CD4-positive, alpha-beta T cell treated with Interleukin-15 for 1 hour (primary cell): ENCODE data around the gene NEGR1.

Source experiments
- DNase-seq: peaks from one replicate; pipeline ENCODE4 v3.0.0-alpha.2; 2020

The NEGR1 gene

DNA sequence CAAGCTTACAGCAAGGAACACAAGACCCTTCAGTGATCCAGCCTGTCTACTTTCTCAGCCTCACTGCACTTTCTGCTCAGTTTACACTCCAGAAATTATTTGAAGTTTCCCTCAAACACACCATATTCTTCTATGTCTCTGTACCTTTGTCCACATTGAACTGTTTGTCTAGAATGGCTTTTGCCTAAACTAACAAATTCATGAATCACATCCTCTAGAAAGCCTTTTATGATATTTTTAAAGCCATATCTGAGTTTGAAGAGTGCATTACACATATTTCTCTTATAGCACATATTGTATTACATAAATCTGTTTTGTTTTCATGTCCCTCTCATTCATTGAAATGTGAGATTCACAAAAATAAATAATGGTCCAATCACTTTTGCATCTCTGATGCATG lies 755.5 kb downstream of the NEGR1 start:
- DNase-seq, result no peak

DNA sequence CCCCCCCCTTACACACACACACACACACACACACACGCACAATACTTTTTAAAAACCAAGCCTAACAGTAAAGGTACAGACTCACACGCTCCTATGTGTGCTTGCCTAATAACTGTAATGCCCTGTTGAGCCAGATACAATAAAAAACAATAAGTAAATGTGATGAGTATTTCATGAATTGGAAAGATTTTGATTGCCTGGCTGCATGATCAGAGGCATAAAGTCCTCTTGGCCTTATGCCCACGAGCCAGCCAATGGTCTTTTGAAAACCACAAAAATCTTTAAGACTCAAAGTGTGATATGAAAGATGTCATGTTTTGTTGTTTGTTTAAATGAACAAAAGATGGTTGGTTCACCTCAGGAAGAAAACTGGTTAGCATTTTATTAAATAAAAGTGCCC lies 759.6 kb downstream of the NEGR1 start:
- no peak for DNase-seq

DNA sequence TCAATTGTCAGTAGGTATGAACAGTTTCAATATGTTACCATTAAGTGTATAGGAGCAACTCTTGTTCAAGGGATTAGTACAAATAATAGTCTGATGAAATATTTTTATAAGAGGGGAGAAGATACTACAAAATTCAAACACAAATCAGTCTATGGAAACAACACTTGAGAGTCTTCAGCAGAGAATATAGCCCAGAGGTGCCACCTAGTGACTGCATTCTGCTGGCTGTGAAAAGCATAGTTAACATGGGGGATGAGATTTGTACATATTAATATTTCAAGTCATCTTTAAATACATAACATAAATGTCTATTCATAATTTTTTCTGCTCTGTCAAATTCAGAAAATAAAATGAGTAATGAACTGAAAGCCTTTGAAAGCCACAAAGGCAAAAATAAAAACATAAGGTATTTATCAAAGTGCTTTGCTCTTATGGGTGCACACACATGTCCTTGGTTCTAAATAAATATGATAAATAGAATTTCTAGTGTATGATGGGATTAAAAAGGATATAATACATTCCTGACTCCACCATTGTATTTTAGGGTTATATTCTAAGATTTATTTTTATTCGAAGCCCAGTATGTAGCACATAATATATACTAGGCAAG lies 760.6 kb downstream of the NEGR1 start:
- no peak for DNase-seq

DNA sequence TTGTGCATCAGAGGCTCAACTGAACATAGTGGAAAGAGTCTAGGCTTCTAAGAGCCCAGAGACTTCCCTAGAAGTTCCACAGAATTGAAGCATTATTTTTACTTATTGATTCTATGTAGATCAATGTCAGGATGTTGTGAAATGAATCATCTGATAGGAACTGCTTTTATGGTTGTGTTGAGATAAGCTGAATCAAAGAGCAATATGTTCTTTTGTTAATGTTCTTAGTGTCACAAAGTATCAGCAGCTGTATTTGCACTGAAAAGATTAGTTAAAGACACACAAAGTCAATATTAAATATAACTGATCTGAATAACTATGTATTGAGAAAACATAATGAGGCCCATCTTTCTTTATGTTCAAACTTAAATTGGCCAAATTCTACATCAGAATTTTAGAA lies 770.8 kb downstream of the NEGR1 start:
- DNase-seq, result no peak

DNA sequence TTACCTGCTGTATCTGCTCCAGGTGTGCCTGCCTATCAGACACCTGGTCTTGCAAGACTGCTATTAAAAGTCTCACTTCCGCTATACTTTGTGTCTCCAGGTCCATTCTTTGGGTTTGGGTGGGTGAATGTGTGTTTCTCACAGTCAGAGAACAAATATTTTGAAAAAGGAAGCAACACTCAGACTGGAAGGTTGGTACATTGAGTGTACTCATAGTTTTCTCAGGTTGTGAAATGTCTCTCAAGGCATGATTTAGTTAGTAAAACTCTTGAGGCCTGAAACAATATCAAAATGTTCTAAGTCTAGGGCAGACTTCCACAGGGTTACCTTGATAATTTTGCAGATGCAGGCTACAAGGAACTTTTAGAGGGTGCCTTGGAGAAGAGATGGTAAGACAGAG lies 771.6 kb downstream of the NEGR1 start:
- DNase-seq, result no peak

DNA sequence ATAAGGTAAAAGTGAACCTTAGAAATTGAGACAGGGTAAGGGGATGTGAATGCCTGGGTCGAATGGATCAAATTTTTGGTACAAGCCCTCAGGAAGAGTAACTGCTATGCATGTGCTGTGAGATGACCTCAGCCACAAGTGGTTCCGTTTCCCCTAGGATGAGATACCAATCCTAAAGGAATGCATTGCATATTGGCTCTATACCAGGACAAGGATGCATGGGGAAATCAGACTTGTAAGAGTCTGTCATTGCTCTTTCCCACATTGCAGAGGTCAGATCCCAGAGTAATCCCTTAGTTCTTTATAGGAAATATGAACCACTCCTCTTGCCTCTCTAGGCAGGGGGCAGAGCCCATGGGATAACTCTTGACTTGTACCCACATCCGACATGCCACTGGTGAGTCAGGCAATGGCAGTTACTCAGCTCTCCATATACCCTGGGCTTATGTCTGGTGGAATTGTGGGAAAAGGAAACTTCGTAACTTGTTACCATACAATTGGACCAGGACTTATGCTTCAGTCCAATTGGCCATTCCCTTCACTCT lies 773.2 kb downstream of the NEGR1 start:
- no peak for DNase-seq

DNA sequence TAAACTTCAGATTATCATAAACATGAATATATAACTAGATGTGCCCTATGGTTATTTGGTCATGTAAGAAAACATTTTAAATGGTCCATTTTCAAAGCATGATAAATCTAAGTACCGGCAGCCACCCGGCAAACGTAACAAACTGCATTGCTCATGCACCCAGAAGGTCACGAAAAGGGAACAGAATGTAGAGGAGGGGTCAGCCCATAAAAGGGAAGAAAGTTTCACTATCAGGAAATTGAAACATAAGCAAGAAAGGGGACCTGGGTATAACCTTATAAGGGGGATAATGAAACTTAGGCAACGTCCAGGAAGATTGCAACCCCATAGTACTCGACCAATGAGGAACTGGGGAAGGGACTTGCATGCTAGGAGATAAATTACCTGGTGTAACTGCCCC lies 780.3 kb downstream of the NEGR1 start:
- no peak for DNase-seq

DNA sequence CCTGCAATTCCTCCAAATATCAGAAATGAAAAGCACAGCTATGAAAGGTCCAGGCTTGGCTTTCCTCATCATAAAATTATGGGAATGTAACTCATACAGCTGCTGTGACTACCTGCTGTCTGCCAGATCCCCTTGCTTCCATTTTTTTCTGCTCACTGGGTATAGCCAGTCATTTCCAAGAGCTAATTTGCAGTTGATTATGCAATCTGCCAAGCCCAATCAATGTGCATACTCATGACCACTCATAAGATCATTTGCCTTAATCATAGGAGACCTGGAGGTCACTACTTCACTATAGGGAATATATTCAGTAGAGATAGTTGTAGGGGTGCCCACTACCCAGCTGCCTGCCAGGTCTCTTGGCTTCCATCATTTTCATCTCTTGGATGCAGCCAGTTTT lies 783.8 kb downstream of the NEGR1 start:
- no peak for DNase-seq

DNA sequence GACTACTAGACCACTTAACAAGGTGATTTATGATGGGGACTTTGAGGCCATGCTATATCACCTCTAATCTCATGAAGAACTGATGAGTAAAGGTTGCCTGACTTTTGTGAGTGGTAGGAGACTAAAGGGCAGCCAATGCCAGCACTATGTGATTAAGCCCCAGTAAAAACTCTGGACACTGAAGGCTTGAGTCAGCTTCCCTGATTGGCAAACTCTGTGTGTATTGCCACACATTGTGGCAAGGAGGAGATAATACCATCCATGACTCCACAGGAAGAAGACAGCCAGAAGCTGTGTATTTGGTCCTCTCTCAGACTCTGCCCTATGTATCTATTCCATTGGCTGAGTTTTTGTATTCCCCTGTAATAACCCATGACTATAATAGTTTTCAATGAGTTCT lies 788.2 kb downstream of the NEGR1 start:
- no peak for DNase-seq

DNA sequence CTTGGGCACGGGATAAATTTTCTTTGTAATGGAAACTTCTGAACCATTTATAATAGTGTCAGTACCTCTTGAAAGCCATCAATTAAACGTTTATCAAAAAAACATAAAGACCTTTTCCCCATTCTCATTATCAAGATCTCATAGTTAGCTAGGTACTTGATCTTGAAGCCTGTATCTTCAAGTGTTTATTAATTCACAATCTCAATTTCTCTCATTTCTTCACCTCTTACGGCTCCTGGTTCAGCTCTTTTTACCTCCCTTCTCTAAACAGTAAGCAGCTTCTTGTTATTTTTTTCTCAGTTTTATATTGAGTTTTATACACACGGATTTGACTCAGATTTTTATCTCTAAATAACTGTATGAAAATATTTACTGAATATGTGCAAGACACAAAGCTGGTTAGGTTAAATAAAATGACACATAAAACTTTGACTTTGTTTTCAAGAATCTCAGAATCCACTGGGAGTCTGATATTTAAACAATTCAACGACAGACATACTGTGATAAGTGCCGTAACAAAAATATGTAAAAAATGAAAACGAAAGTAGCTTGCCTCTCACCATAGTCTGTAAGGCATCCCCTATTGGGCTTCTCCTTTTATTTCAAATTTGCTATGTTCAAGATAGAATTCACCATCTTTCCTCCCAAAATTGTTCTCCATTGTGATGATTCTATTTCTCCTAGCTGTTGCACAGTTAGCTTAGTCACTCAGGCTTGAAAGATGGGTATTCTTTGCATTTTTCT lies 789.9 kb downstream of the NEGR1 start:
- no peak for DNase-seq

DNA sequence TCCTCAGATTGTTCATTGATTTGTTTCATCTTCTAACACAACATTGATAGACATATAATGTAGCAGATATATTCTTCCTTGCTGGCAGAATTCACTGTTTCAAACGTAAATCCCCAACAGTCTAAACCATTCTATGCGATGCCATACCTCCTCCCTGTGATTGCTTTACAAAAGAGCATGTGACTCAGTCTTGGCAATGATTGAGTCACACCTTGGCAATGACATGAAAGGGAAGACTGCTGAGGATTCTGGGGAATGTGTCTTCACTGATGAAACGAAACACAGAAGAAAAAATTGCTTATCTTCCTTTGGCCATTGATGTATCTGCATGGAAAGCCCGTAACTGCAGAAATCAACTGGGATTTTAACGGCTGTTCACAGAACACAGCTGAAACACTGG lies 791.9 kb downstream of the NEGR1 start:
- DNase-seq, result no peak

DNA sequence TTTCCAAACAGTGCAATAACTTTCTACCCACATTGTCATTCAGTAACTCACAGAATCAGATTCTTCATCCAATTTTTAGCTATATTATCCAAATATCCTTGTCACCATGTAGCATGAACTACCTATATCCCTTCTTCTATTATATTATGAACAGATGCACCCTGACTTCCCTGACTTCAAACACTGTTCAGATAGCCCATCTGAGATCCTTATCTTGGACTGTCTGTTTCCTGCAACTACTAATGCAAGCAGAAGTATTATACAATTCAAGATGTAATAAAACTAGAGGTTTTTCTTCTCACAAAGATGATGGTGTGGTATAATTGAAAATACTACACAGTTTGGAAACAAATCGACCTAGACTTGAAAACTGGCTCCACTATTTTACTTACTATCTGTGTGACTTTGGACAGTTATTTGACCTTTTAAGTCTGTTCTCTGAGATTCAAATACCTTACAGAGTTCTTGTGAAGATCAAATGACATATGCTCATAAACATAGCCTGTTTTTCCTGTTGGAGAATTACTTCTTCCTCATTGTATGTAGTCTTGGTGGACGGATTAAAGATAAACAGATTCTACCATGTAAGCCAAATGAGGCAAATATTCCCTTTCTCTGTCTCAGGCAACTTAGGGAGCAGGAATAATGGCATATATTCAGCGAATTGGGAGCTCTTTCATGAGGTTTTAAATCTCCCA lies 793.6 kb downstream of the NEGR1 start:
- no peak for DNase-seq

DNA sequence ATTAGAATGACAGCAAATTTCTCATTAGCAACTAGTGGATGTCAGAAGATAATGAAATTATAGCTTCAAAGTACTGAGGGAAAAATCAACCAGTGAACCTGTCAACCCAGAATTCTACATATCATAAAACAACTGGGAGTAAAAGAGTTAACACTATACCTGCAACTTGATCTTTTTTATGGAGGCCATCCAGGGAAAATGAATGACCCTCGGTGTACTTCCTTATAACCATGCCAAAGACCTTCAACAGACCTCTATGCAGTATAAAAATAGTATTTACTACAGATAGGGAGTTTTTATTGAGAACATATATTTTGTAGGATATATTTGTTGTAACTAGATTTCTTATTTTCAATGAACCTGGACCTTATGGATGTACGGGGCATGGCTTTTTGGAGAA lies 809.0 kb downstream of the NEGR1 start:
- DNase-seq, result no peak

DNA sequence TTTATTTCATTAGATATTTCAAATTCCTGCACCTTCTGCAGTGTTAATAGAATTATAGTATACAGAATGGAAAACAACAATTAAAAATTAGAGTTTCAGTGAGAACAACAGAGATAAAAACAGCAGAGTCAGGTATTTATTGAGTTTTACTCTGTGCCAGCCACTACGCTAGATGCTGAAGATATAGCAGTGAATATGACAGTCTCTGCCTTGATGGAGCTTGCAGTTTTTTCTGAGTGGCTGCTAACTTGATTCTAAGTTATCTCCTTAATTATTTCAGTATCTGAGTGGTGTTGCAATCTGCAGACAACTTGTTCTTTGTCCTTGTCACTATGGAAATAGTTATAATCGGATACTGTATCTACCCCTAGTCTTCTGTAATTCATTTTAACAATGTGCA lies 817.2 kb downstream of the NEGR1 start:
- no peak for DNase-seq

DNA sequence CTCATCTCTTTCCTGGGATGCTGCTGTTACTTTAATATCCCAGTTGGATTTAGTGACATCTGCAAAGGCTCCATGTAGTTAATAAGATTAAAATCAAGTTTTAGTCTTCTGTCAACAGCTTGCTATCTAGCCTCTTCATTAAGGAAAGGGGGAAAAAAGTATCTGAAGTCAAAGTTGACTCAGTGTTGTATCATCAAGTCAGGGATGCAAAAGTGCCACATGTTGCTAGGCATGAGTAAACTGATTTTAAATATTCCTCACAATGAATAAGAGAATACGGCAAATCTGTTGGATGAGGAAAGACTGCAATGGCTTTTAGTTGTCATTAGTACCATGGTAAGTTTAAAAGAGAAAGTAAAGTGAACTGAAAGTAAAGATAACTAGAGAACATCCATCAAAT lies 818.3 kb downstream of the NEGR1 start:
- no peak for DNase-seq

DNA sequence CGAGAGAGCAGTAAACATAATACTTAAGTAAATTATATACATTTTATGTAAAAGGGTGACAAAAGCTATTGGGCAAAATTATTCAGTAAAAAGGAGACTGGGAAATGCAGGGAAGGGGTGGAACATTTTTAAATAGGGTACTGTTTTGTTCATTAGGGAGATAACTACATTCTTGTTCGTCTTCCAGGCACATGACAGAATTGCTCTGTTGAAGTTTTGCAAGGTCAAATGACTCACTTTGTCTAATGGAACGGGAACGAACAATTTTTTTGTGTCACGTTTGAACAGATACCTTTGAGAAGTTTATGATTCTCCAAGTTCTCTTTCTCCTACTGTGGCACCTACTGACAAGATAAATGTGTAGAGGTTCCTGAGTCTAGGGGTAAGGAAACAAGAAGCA lies 819.2 kb downstream of the NEGR1 start:
- DNase-seq, result no peak

DNA sequence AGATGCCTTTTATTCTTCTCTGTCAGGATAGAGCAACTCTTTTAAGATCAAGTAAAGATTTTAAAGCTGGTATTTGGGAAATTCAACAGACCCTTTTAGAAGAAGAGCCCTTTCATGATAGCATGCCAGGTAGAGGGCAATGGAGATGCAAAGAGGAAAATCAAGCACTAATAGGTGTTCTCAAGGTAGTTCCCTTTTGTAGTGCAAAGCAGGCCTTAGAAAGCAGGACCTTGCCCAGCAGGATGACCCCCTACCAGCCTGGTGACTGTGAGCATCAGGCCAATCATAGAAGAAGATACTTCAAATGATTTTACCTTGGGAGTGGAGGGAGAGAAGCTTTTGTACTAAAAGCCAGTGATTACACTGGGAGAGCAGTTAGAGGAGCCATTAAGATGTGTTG lies 820.1 kb downstream of the NEGR1 start:
- DNase-seq, result no peak

DNA sequence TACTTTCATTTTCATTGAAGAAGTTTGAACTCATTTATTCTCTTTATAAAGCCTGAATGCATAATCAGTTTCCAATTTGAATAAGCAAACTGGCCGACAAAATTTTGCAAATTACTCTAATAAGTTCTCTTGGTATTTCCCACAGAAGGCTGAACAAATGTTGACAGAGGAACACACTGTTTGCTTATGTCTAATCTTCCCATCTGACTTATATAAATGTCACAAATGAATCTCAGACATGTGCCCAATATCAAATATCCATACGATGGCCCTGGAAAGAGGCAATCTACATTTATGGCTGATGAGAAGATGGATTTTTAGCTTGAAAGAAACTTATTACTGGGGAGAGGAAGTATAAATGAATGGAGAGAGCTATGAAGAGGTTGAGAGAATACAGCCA lies 820.9 kb downstream of the NEGR1 start:
- DNase-seq, result no peak

DNA sequence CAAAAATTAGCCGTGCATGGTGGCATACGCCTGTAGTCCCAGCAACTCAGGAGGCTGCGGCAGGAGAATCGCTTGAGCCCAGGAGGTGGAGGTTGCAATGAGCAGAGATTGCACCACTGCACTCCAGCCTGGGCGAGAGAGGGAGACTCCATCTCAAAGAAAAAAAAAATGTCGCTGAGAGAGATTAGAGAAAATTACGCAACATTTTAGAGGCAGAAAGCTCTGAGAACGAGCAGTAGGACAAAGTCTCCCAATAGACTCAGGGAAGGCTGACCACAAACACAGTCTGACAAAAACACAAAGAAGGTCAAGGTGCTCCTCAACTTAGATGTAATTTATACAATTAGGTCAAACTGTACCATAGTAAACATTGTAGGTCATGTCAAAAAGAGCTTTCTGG lies 833.9 kb downstream of the NEGR1 start:
- DNase-seq, result no peak

DNA sequence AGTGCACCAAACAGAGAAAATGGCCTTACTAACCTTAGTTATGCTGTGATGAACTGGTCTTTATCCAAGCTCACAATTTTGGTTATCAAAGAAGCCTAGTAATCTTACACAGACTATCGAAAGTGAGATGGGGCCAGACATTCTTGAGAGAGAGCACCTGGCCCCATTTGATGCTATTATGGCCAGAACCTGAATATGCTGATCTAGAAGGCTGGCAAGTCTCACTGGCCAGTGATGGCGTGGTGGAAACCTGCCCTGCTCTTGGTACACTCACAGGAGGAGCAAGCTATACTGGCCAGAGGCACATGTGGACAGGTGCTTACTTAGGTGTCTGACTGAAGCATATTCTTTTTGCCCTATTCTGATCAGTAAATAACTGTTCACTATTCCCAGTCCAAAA lies 843.7 kb downstream of the NEGR1 start:
- no peak for DNase-seq

DNA sequence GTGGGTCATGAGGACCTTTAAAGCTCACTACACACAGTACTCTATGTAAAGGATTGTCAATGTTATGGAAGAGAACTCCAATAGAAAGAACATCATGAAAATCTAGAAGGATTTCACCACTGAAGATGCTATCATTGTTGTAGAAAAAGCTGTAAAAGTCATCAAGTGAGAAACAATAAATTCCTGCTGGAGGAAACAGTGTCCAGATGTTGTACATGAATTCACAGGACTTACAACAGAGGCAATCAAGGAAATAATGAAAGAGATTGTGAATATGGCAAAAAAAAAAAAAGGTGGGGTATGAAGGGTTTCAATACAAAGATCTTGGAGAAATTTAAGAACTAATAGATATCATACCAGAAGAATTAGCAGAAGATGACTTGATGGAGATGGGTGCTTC lies 846.4 kb downstream of the NEGR1 start:
- DNase-seq, result no peak

DNA sequence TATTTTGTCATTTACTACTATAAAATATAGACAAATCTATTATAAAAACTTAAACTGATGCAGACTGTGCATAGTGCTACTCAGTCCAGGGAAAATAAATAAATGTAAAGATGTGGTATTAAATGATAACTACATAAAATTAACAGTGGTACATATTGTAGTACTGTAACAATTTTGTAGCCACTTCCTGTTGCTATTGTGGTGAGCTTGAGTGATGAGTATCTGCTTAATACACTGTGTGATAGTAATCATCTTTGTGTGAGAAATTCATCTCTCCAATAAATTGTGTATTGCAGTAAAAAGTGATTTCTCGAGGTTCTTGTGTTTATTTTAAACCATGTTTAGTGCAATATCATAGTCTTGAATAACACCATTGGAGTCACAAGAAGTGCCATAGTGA lies 848.1 kb downstream of the NEGR1 start:
- no peak for DNase-seq

DNA sequence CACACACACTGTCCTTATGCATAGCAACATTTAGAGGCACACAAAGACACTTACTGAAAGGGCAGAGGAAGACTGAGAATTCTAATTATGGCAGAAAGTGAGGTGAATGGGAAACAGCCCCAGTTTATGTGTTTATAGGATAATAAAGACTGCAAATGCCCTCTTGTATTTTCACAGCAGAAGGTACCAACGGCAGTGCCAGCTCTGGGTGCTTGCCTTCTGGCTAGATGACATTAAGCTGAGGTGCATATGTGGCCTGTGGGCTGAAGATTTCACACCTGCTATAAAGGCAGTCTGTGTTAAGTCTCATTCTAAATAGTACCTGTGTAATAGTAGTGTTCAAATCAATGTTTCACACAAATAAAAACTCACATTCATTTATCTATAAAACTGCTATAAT lies 854.3 kb downstream of the NEGR1 start:
- no peak for DNase-seq

DNA sequence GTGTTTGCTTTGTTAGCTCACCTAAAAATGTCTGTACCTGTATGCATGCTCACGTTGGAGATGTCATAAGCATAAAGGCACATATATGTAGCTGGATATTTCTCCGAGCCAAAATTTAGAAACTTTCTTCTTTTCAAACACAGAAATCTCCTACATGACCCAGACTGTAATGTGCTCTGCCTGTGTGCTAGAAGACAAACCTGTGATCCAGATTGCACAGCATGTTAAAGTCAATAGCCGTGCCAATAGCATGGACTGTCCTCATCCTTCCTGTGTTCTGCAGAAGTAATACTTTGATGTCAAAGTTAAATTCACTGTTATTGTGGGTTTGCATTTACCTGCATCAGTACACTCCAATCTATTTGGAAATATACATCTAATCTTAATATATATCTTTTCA lies 855.3 kb downstream of the NEGR1 start:
- no peak for DNase-seq
